ENCODE data around the gene CADPS2.

The CADPS2 gene

GRCh38 chr7:122864838-122865237, 21.4 kb downstream of the CADPS2 start:
- no peaks in the 10 kb centered on the region for H3K27me3 ChIP-seq (ENCODE audit: insufficient read depth, low read length, poor library complexity, severe bottlenecking)
- no peaks in the 10 kb centered on the region for H3F3A ChIP-seq (ENCODE audit: low read depth)
- TF ChIP-seq EZH2phosphoT487 (IDR thresholded peaks at IDR 0.05; ENCODE audit: borderline replicate concordance) (no peak), CTCF (conservative IDR thresholded peaks at IDR 0.05; ENCODE audit: low read length) (no peak)
- no peaks in the 10 kb centered on the region for H3K9me3 ChIP-seq (ENCODE audit: insufficient read depth, low read depth, low read length)
- no peak overlapping the region for H3K4me3 ChIP-seq (ENCODE audit: low read length, poor library complexity, severe bottlenecking)
- no peaks in the 10 kb centered on the region for H3K36me3 ChIP-seq (ENCODE audit: insufficient read depth, low read length)
- no peaks in the 10 kb centered on the region for H3K4me1 ChIP-seq (ENCODE audit: insufficient read depth, low read length, poor library complexity, severe bottlenecking)
- H4K20me1 ChIP-seq (ENCODE audit: insufficient read depth, low read length, poor library complexity, severe bottlenecking), result no peaks in the 10 kb centered on the region
- no peak overlapping the region for H2AFZ ChIP-seq (ENCODE audit: low read length)
- H3K79me2 ChIP-seq (ENCODE audit: insufficient read depth, low read length), result no peaks in the 10 kb centered on the region
- no peak overlapping the region for H3K9ac ChIP-seq (ENCODE audit: low read depth, low read length, poor library complexity, severe bottlenecking)
- H3K4me2 ChIP-seq (ENCODE audit: low read depth, low read length, poor library complexity, severe bottlenecking), result no peak overlapping the region
- no peaks in the 10 kb centered on the region for H3K9me2 ChIP-seq (replicated peaks; ENCODE audit: low read depth, low read length)

GRCh38 chr7:122864016-122864415, 22.2 kb downstream of the CADPS2 start:
- H3K36me3 ChIP-seq (ENCODE audit: insufficient read depth, low read length), result no peaks in the 10 kb centered on the region
- TF ChIP-seq EZH2phosphoT487 (IDR thresholded peaks at IDR 0.05; ENCODE audit: borderline replicate concordance) (no peak), CTCF (conservative IDR thresholded peaks at IDR 0.05; ENCODE audit: low read length) (no peak)
- H3K4me1 ChIP-seq (ENCODE audit: insufficient read depth, low read length, poor library complexity, severe bottlenecking), result no peaks in the 10 kb centered on the region
- H4K20me1 ChIP-seq (ENCODE audit: insufficient read depth, low read length, poor library complexity, severe bottlenecking), result no peaks in the 10 kb centered on the region
- no peak overlapping the region for H3K9ac ChIP-seq (ENCODE audit: low read depth, low read length, poor library complexity, severe bottlenecking)
- no peaks in the 10 kb centered on the region for H3K79me2 ChIP-seq (ENCODE audit: insufficient read depth, low read length)
- H3K9me2 ChIP-seq (replicated peaks; ENCODE audit: low read depth, low read length), result no peaks in the 10 kb centered on the region
- H3F3A ChIP-seq (ENCODE audit: low read depth), result no peaks in the 10 kb centered on the region
- no peaks in the 10 kb centered on the region for H3K27me3 ChIP-seq (ENCODE audit: insufficient read depth, low read length, poor library complexity, severe bottlenecking)
- H3K4me2 ChIP-seq (ENCODE audit: low read depth, low read length, poor library complexity, severe bottlenecking), result no peak overlapping the region
- H3K4me3 ChIP-seq (ENCODE audit: low read length, poor library complexity, severe bottlenecking), result no peak overlapping the region
- H3K9me3 ChIP-seq (ENCODE audit: insufficient read depth, low read depth, low read length), result no peaks in the 10 kb centered on the region
- H2AFZ ChIP-seq (ENCODE audit: low read length), result no peak overlapping the region

GRCh38 chr7:122858320-122858719, 27.9 kb downstream of the CADPS2 start:
- no peak overlapping the region for H2AFZ ChIP-seq (ENCODE audit: low read length)
- no peak overlapping the region for H3K9ac ChIP-seq (ENCODE audit: low read depth, low read length, poor library complexity, severe bottlenecking)
- TF ChIP-seq CTCF (conservative IDR thresholded peaks at IDR 0.05; ENCODE audit: low read length), result no peak
- no peak for TF ChIP-seq EZH2phosphoT487 (IDR thresholded peaks at IDR 0.05; ENCODE audit: borderline replicate concordance)
- no peaks in the 10 kb centered on the region for H3K9me3 ChIP-seq (ENCODE audit: insufficient read depth, low read depth, low read length)
- H3K4me3 ChIP-seq (ENCODE audit: low read length, poor library complexity, severe bottlenecking), result no peak overlapping the region
- H3K79me2 ChIP-seq (ENCODE audit: insufficient read depth, low read length), result no peaks in the 10 kb centered on the region
- H3K4me1 ChIP-seq (ENCODE audit: insufficient read depth, low read length, poor library complexity, severe bottlenecking), result no peaks in the 10 kb centered on the region
- no peaks in the 10 kb centered on the region for H4K20me1 ChIP-seq (ENCODE audit: insufficient read depth, low read length, poor library complexity, severe bottlenecking)
- no peaks in the 10 kb centered on the region for H3K36me3 ChIP-seq (ENCODE audit: insufficient read depth, low read length)
- H3F3A ChIP-seq (ENCODE audit: low read depth), result no peaks in the 10 kb centered on the region
- H3K27me3 ChIP-seq (ENCODE audit: insufficient read depth, low read length, poor library complexity, severe bottlenecking), result no peaks in the 10 kb centered on the region
- H3K9me2 ChIP-seq (replicated peaks; ENCODE audit: low read depth, low read length), result no peaks in the 10 kb centered on the region
- H3K4me2 ChIP-seq (ENCODE audit: low read depth, low read length, poor library complexity, severe bottlenecking), result no peak overlapping the region

Data from Loucy (cell line).